Nucleus accumbens (tissue), 56 donors: Measurements from ENCODE around the gene TRPM2.
"Not testable (repeated sequence)": the region's sequence is repeated elsewhere in the genome, so short reads cannot be mapped to it uniquely, and the experiment has no call there.

Source experiments
- DNase-seq, 56 donors: peaks; one replicate each; lab custom pipeline; 2025; lab: John Stamatoyannopoulos, UW

Gene TRPM2

GRCh38 chr21:44351535-44352252, 1.7 kb upstream of the TRPM2 start:
- DNase-seq, result no peak

- no peak for DNase-seq
These were observed 1.1 kb upstream of the TRPM2 start for GRCh38 chr21:44352253-44352860.

- no peak for DNase-seq
These were observed 582 bp downstream of the TRPM2 start for GRCh38 chr21:44354001-44354405.

- no peak for DNase-seq
These were observed 1.7 kb downstream of the TRPM2 start for GRCh38 chr21:44354775-44355771.

GRCh38 chr21:44356160-44356559, 2.7 kb downstream of the TRPM2 start:
- DNase-seq, result no peak

- no peak for DNase-seq
These were observed 3.2 kb downstream of the TRPM2 start for GRCh38 chr21:44356636-44357035.

- no peak for DNase-seq
These were observed 3.8 kb downstream of the TRPM2 start for GRCh38 chr21:44357064-44357837.

GRCh38 chr21:44359396-44359795, 6.0 kb downstream of the TRPM2 start:
- no peak for DNase-seq

- DNase-seq, result no peak
These were observed 6.7 kb downstream of the TRPM2 start for GRCh38 chr21:44360159-44360558.

GRCh38 chr21:44361903-44362302, 8.5 kb downstream of the TRPM2 start:
- DNase-seq, result not testable (repeated sequence)

GRCh38 chr21:44363278-44363677, 9.9 kb downstream of the TRPM2 start:
- no peak for DNase-seq

GRCh38 chr21:44364151-44365053, 11.0 kb downstream of the TRPM2 start:
- no peak for DNase-seq

- DNase-seq, result no peak
These were observed 12.0 kb downstream of the TRPM2 start for GRCh38 chr21:44365251-44365966.

GRCh38 chr21:44365967-44366585, 12.7 kb downstream of the TRPM2 start:
- DNase-seq, result no peak

- DNase-seq, result no peak
These were observed 13.3 kb downstream of the TRPM2 start for GRCh38 chr21:44366586-44367211.

- DNase-seq, result peak in 34 of 56 donors; percentile 10 to 85 (median 62)
These were observed 15.5 kb downstream of the TRPM2 start for GRCh38 chr21:44368711-44369446.
